Measurements from ENCODE around the gene RASD2. TPM values are rescaled to one million over a fixed set of nuclear protein-coding genes. Genes with fewer than 3 reads are reported as not detected.

Gene RASD2
- total RNA-seq, 1 experiment from 2014 or later: 2.4 TPM

DNA sequence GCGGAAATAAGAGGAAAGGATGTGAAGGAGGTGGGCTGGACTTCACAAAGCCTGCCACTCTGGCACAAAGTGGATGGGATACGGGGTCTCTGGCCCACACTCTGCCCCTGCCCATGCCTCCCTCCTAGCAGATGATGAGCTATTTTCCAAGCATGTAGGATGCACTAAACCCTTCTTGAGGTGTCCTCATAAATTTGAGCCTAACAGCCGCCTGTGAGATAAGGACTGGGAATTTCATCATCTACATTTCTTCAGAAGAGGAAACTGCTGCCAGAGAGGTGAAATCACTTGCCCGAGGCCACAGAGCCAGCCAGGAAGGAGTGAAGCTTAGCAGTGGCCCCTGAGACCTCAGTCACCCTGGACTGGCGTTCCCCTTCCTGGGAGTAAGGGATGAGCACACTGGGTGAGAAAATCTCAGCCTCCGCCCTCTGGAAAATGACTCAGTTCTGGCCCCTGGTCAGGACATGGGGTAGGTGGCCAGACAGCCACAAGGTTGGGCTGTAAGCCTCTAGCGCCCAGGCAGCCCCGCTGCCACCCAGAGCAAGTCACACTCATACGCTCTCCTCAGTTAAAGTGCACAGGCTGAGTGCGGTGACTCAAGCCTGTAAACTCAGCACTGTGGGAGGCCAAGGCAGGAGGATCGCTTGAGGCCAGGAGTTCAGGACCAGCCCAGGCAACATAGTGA lies 48.6 kb downstream of the RASD2 start:
- RAD21 ChIA-PET (ENCODE audit: low non-redundant PET in 1 of 2, low total read pairs in 2 of 2, uncharacterized antibody in 2 of 2, unreplicated experiment in 2 of 2): no interaction called here
- TF ChIP-seq EGR1 (IDR thresholded peaks at IDR 0.05; ENCODE audit: low read depth): no peak
- peak; percentile 56 for TF ChIP-seq CBX3 (IDR thresholded peaks at IDR 0.05; ENCODE audit: low read depth)
- no peak for TF ChIP-seq ELF1 (IDR thresholded peaks at IDR 0.05; ENCODE audit: borderline replicate concordance, low read depth)
- TF ChIP-seq EZH2 (IDR thresholded peaks at IDR 0.05): no peak
- peak; percentile 57 for TF ChIP-seq POLR2AphosphoS5 (IDR thresholded peaks at IDR 0.05; ENCODE audit: low read depth, low read length)
- no peak; the same call in none of the 2 replicates for TF ChIP-seq CEBPB (IDR thresholded peaks at IDR 0.05; ENCODE audit: low read depth)
- no peak for TF ChIP-seq TCF7L2 (IDR thresholded peaks at IDR 0.05; ENCODE audit: borderline replicate concordance, extremely low read depth, insufficient read depth, insufficient read length)
- TF ChIP-seq SP1 (IDR thresholded peaks at IDR 0.05; ENCODE audit: low read depth): peak; percentile 57; the same call in 1 of the 2 replicates
- TF ChIP-seq JUND (IDR thresholded peaks at IDR 0.05): no peak; the same call in 1 of the 2 replicates
- no peak for TF ChIP-seq ZNF274 (IDR thresholded peaks at IDR 0.05; ENCODE audit: low read depth, low read length)
- TF ChIP-seq ZFX (IDR thresholded peaks at IDR 0.05): no peak
- TF ChIP-seq ATF3 (IDR thresholded peaks at IDR 0.05): no peak
- TF ChIP-seq SIN3A (IDR thresholded peaks at IDR 0.05; ENCODE audit: low read depth): no peak
- TF ChIP-seq POLR2A (IDR thresholded peaks at IDR 0.05; ENCODE audit: borderline replicate concordance, extremely low read depth, insufficient read depth, insufficient read length): no peak
- no peak for TF ChIP-seq EZH2phosphoT487 (IDR thresholded peaks at IDR 0.05; ENCODE audit: borderline replicate concordance)
- no peak for TF ChIP-seq YY1 (IDR thresholded peaks at IDR 0.05; ENCODE audit: extremely low read depth, insufficient replicate concordance, low read depth, low read length)
- peak; percentile 37; the same call in 1 of the 2 replicates for TF ChIP-seq RAD21 (IDR thresholded peaks at IDR 0.05; ENCODE audit: low read depth)
- TF ChIP-seq FOSL1 (IDR thresholded peaks at IDR 0.05; ENCODE audit: low read depth): peak; percentile 0
- TF ChIP-seq, protein P1, sequence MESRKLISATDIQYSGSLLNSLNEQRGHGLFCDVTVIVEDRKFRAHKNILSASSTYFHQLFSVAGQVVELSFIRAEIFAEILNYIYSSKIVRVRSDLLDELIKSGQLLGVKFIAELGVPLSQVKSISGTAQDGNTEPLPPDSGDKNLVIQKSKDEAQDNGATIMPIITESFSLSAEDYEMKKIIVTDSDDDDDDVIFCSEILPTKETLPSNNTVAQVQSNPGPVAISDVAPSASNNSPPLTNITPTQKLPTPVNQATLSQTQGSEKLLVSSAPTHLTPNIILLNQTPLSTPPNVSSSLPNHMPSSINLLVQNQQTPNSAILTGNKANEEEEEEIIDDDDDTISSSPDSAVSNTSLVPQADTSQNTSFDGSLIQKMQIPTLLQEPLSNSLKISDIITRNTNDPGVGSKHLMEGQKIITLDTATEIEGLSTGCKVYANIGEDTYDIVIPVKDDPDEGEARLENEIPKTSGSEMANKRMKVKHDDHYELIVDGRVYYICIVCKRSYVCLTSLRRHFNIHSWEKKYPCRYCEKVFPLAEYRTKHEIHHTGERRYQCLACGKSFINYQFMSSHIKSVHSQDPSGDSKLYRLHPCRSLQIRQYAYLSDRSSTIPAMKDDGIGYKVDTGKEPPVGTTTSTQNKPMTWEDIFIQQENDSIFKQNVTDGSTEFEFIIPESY (IDR thresholded peaks at IDR 0.05; ENCODE audit: extremely low read depth, insufficient replicate concordance, low read length): no peak
- TF ChIP-seq, protein P2, sequence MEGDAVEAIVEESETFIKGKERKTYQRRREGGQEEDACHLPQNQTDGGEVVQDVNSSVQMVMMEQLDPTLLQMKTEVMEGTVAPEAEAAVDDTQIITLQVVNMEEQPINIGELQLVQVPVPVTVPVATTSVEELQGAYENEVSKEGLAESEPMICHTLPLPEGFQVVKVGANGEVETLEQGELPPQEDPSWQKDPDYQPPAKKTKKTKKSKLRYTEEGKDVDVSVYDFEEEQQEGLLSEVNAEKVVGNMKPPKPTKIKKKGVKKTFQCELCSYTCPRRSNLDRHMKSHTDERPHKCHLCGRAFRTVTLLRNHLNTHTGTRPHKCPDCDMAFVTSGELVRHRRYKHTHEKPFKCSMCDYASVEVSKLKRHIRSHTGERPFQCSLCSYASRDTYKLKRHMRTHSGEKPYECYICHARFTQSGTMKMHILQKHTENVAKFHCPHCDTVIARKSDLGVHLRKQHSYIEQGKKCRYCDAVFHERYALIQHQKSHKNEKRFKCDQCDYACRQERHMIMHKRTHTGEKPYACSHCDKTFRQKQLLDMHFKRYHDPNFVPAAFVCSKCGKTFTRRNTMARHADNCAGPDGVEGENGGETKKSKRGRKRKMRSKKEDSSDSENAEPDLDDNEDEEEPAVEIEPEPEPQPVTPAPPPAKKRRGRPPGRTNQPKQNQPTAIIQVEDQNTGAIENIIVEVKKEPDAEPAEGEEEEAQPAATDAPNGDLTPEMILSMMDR (IDR thresholded peaks at IDR 0.05 in 2 of 3, conservative IDR thresholded peaks at IDR 0.05 in 1 of 3; ENCODE audit: borderline replicate concordance in 1 of 3, insufficient read depth in 1 of 3, low read depth in 2 of 3, low read length in 2 of 3): no peak
- TF ChIP-seq MAX (IDR thresholded peaks at IDR 0.05): 0 out of 2 replicates have a peak, but pooled peaks have one; percentile 19
- no peak for TF ChIP-seq SRF (IDR thresholded peaks at IDR 0.05; ENCODE audit: low read depth)

More for the DNA sequence above, 48.6 kb downstream of the RASD2 start:
- no peaks in the 10 kb centered on the region for H3K9me2 ChIP-seq (ENCODE audit: insufficient read depth)
- H2AFZ ChIP-seq (ENCODE audit: low read depth, low read length, poor library complexity, severe bottlenecking): no peak overlapping the region
- CTCF ChIA-PET: no interaction called here
- POLR2A ChIA-PET: interaction anchor here (1.0 kb wide), 1 partner anchor 38 kb away, joined by 4 read pairs; no protein-coding TSS in a partner anchor
- H3K4me3 ChIP-seq (replicated peaks in 1 of 2; ENCODE audit: low read depth in 1 of 2, low read length in 2 of 2): peak overlapping the region; percentile 4 to 18; a peak in 1 of 4 replicates
- H3K79me2 ChIP-seq (ENCODE audit: insufficient read depth, low read length): no peaks in the 10 kb centered on the region
- peak overlapping the region; percentile 66 for H3K4me2 ChIP-seq (ENCODE audit: low read length)
- DNase-seq (ENCODE audit: low read depth, low spot score) (peak; percentile 57), ATAC-seq (peak; percentile 83)
- TSS peak; percentile 87 for BruUV-seq (replicated peaks)
- intact Hi-C loops (cut with micrococcal nuclease): loop anchor here (2.0 kb wide), 1 partner anchor 34 kb away; no protein-coding TSS in a partner anchor
- no peaks in the 10 kb centered on the region for H3K27me3 ChIP-seq (ENCODE audit: insufficient read depth, low read length)
- H3K36me3 ChIP-seq (ENCODE audit: control insufficient read depth in 1 of 2, insufficient read depth in 2 of 2, low read length in 2 of 2): no peaks in the 10 kb centered on the region
- peaks cover 33 to 49% of the 10 kb centered on the region in 2 experiments for H3K4me1 ChIP-seq (ENCODE audit: control insufficient read depth in 1 of 2, insufficient read depth in 2 of 2, low read length in 2 of 2)
- peak overlapping the region; percentile 54 for H3K27ac ChIP-seq (ENCODE audit: low read depth, low read length)
- H4K20me1 ChIP-seq (ENCODE audit: insufficient read depth): no peaks in the 10 kb centered on the region
- H3K9ac ChIP-seq (ENCODE audit: low read length): peak overlapping the region; percentile 46
- no peaks in the 10 kb centered on the region for H3K9me3 ChIP-seq (ENCODE audit: control insufficient read depth in 1 of 2, insufficient read depth in 1 of 2, low read depth in 1 of 2, low read length in 2 of 2)

All from HCT116 (cell line).